ENCODE measurements around the gene SNX17. TPM values are rescaled to one million over a fixed set of nuclear protein-coding genes. Genes with fewer than 3 reads are reported as not detected.

The SNX17 gene
- total RNA-seq, 3 donors from 2014 or later (not counting 1 experiment from before 2014, with no cell fraction given), result 96.3 to 107 (median 100) TPM

- Histone ChIP-seq H3K4me1 (ENCODE audit: control insufficient read depth, insufficient read depth, low read length) (peaks cover 18% of the 10 kb centered on the region), H3K36me3 (ENCODE audit: control insufficient read depth, insufficient read depth, low read length) (peaks cover 59% of the 10 kb centered on the region), H3K27ac (ENCODE audit: low read length) (no peak overlapping the region), H3K27me3 (ENCODE audit: control insufficient read depth, insufficient read depth, low read length) (no peaks in the 10 kb centered on the region), H3K9me3 (ENCODE audit: control insufficient read depth, insufficient read depth, low read length) (no peaks in the 10 kb centered on the region), H3K4me3 (ENCODE audit: low read length) (no peak overlapping the region)
- Mint-ChIP-seq H3K27ac (no peak overlapping the region), H3K4me1 (peaks cover 25% of the 10 kb centered on the region in 2 donors), H3K36me3 (no peaks in the 10 kb centered on the region), H3K9me3 (no peaks in the 10 kb centered on the region), H3K27me3 (ENCODE audit: low read depth in 2 of 2) (no peaks in the 10 kb centered on the region), H3K4me3 (no peak overlapping the region)
- no peak for ATAC-seq
- no peak for TF ChIP-seq CTCF (IDR thresholded peaks at IDR 0.05)
- no peak for DNase-seq
- intact Hi-C loops (cut with micrococcal nuclease), result no loop called here
- 91% methylated on average over 29 of the region's 29 CpGs for WGBS (ENCODE audit: insufficient coverage)
Observed at GRCh38 chr2:27378096-27378808, 7.8 kb downstream of the SNX17 start.

- H3K27me3 ChIP-seq (ENCODE audit: control insufficient read depth, insufficient read depth, low read length), result no peaks in the 10 kb centered on the region
- no peak for ATAC-seq
- peak overlapping the region; percentile 89 for H3K4me3 Mint-ChIP-seq
- H3K4me1 Mint-ChIP-seq, result peaks cover 25% of the 10 kb centered on the region in 2 donors
- no peak overlapping the region for H3K4me3 ChIP-seq (ENCODE audit: low read length)
- DNase-seq, result no peak
- no peak for TF ChIP-seq CTCF (IDR thresholded peaks at IDR 0.05)
- 97% methylated on average over 9 of the region's 9 CpGs for WGBS (ENCODE audit: insufficient coverage)
- H3K9me3 Mint-ChIP-seq, result no peaks in the 10 kb centered on the region
- no peaks in the 10 kb centered on the region for H3K9me3 ChIP-seq (ENCODE audit: control insufficient read depth, insufficient read depth, low read length)
- intact Hi-C loops (cut with micrococcal nuclease), result no loop called here
- H3K27me3 Mint-ChIP-seq (ENCODE audit: low read depth in 2 of 2), result no peaks in the 10 kb centered on the region
- no peak overlapping the region for H3K27ac ChIP-seq (ENCODE audit: low read length)
- peaks cover 63% of the 10 kb centered on the region for H3K36me3 ChIP-seq (ENCODE audit: control insufficient read depth, insufficient read depth, low read length)
- H3K27ac Mint-ChIP-seq, result peak overlapping the region; percentile 91 to 97
- peaks cover 18% of the 10 kb centered on the region for H3K4me1 ChIP-seq (ENCODE audit: control insufficient read depth, insufficient read depth, low read length)
- H3K36me3 Mint-ChIP-seq, result no peaks in the 10 kb centered on the region
Observed at GRCh38 chr2:27378809-27379290, 8.4 kb downstream of the SNX17 start.

GRCh38 chr2:27379383-27379835 is 9.0 kb downstream of the SNX17 start:
- WGBS (ENCODE audit: insufficient coverage), result no CpG with 5 or more reads among the region's 2 CpGs
- Histone ChIP-seq H3K9me3 (ENCODE audit: control insufficient read depth, insufficient read depth, low read length) (no peaks in the 10 kb centered on the region), H3K4me3 (ENCODE audit: low read length) (no peak overlapping the region), H3K27me3 (ENCODE audit: control insufficient read depth, insufficient read depth, low read length) (no peaks in the 10 kb centered on the region), H3K4me1 (ENCODE audit: control insufficient read depth, insufficient read depth, low read length) (peaks cover 18% of the 10 kb centered on the region), H3K36me3 (ENCODE audit: control insufficient read depth, insufficient read depth, low read length) (peaks cover 63% of the 10 kb centered on the region), H3K27ac (ENCODE audit: low read length) (peak overlapping the region; percentile 92)
- Mint-ChIP-seq H3K4me1 (peaks cover 25% of the 10 kb centered on the region in 2 donors), H3K27ac (peak overlapping the region; percentile 91 to 97), H3K36me3 (no peaks in the 10 kb centered on the region), H3K27me3 (ENCODE audit: low read depth in 2 of 2) (no peaks in the 10 kb centered on the region), H3K4me3 (peak overlapping the region; percentile 89), H3K9me3 (no peaks in the 10 kb centered on the region)
- intact Hi-C loops (cut with micrococcal nuclease), result no loop called here
- DNase-seq (no peak), ATAC-seq (no peak)
- no peak for TF ChIP-seq CTCF (IDR thresholded peaks at IDR 0.05)
